Liver (tissue), 9 donors: ENCODE measurements around the gene TNNT1. TPM values are rescaled to one million over a fixed set of nuclear protein-coding genes. Genes with fewer than 3 reads are reported as not detected.

ENCODE experiments used
- DNase-seq: peaks from one replicate; pipeline ENCODE4 v3.0.0-alpha.2; 2017; ENCODE audit warnings: low spot score
- H3K27ac ChIP-seq, 2 donors: one replicate each; pipeline ENCODE4 v1.7.0; 2013; ENCODE audit warnings: inconsistent platforms in 2 of 2, low read length in 2 of 2, control low read depth in 1 of 2, low read depth in 1 of 2, mild to moderate bottlenecking in 1 of 2
- H3K27me3 ChIP-seq, 4 donors: one replicate each; pipeline versions ENCODE4 v1.6.1 to v1.7.0; 2013; ENCODE audit warnings: low read length in 3 of 4, inconsistent platforms in 1 of 4, mild to moderate bottlenecking in 1 of 4, moderate library complexity in 1 of 4; ENCODE audit not compliant: control insufficient read depth in 4 of 4, insufficient read depth in 4 of 4
- H3K36me3 ChIP-seq, 4 donors: one replicate each; pipeline versions ENCODE4 v1.6.1 to v1.7.0; 2013; ENCODE audit warnings: low read length in 3 of 4, mild to moderate bottlenecking in 3 of 4, low read depth in 1 of 4, moderate library complexity in 1 of 4; ENCODE audit not compliant: control insufficient read depth in 4 of 4, insufficient read depth in 3 of 4
- H3K4me1 ChIP-seq, 4 donors: one replicate each; pipeline versions ENCODE4 v1.6.1 to v1.7.0; 2013; ENCODE audit warnings: low read length in 3 of 4, mild to moderate bottlenecking in 3 of 4, moderate library complexity in 1 of 4; ENCODE audit not compliant: control insufficient read depth in 4 of 4, insufficient read depth in 4 of 4
- H3K4me3 ChIP-seq, 3 donors: one replicate each; pipeline versions ENCODE4 v1.6.1 to v1.7.0; 2013; ENCODE audit warnings: low read length in 3 of 3, control low read depth in 1 of 3, low read depth in 1 of 3, mild to moderate bottlenecking in 1 of 3
- H3K9ac ChIP-seq, 2 donors: one replicate each; pipeline ENCODE4 v1.7.0; 2013; ENCODE audit warnings: low read length in 2 of 2, mild to moderate bottlenecking in 2 of 2, moderate library complexity in 2 of 2, control low read depth in 1 of 2, low read depth in 1 of 2
- H3K9me3 ChIP-seq, 4 donors: one replicate each; pipeline versions ENCODE4 v1.6.1 to v1.7.0; 2013; ENCODE audit warnings: low read length in 3 of 4; ENCODE audit not compliant: control insufficient read depth in 4 of 4
- ATF3 ChIP-seq: IDR thresholded peaks from 2 replicates; pipeline ENCODE4 v1.6.1; 2016; ENCODE audit warnings: antibody characterized with exemption
- CTCF ChIP-seq: fragments of 150-350 bp; IDR thresholded peaks from 2 replicates; pipeline ENCODE4 v1.5.1; 2017; ENCODE audit warnings: improper control_type of control experiment, low read depth, low read length; ENCODE audit not compliant: missing input control
- EGR1 ChIP-seq, 2 donors: IDR thresholded peaks; 2 replicates each; pipeline ENCODE4 v1.6.1; 2016 to 2018; ENCODE audit warnings: antibody characterized with exemption in 2 of 2, low read depth in 2 of 2
- FOXA1 ChIP-seq: IDR thresholded peaks from 2 replicates; pipeline ENCODE4 v1.6.1; 2016; ENCODE audit warnings: antibody characterized with exemption
- FOXA2 ChIP-seq: IDR thresholded peaks from 2 replicates; pipeline ENCODE4 v1.6.1; 2016; ENCODE audit warnings: antibody characterized with exemption
- GABPA ChIP-seq, 2 donors: IDR thresholded peaks in 1 of 2; conservative IDR thresholded peaks in 1 of 2; 2 replicates each; pipeline ENCODE4 v1.6.1; 2016; ENCODE audit warnings: antibody characterized with exemption in 2 of 2, mild to moderate bottlenecking in 1 of 2, moderate library complexity in 1 of 2
- HNF4A ChIP-seq, 2 donors: conservative IDR thresholded peaks; 2 replicates each; pipeline ENCODE4 v1.6.1; 2016; ENCODE audit warnings: antibody characterized with exemption in 2 of 2, mild to moderate bottlenecking in 2 of 2
- HNF4G ChIP-seq: IDR thresholded peaks from 2 replicates; pipeline ENCODE4 v1.6.1; 2016; ENCODE audit warnings: antibody characterized with exemption
- JUND ChIP-seq, 2 donors: IDR thresholded peaks; 2 replicates each; pipeline ENCODE4 v1.6.1; 2016; ENCODE audit warnings: antibody characterized with exemption in 2 of 2
- MAX ChIP-seq: IDR thresholded peaks from 2 replicates; pipeline ENCODE4 v1.6.1; 2016; ENCODE audit warnings: antibody characterized with exemption
- RAD21 ChIP-seq, 2 donors: IDR thresholded peaks; 2 replicates each; pipeline ENCODE4 v1.6.1; 2016; ENCODE audit warnings: antibody characterized with exemption in 2 of 2, mild to moderate bottlenecking in 2 of 2
- SP1 ChIP-seq: IDR thresholded peaks from 2 replicates; pipeline ENCODE4 v1.6.1; 2018; ENCODE audit warnings: antibody characterized with exemption, mild to moderate bottlenecking
- TAF1 ChIP-seq: conservative IDR thresholded peaks from 2 replicates; pipeline ENCODE4 v1.6.1; 2016; ENCODE audit warnings: antibody characterized with exemption, mild to moderate bottlenecking
- YY1 ChIP-seq: IDR thresholded peaks from 2 replicates; pipeline ENCODE4 v1.6.1; 2016; ENCODE audit warnings: antibody characterized with exemption, mild to moderate bottlenecking
- ZBTB33 ChIP-seq: IDR thresholded peaks from 2 replicates; pipeline ENCODE4 v1.6.1; 2016; ENCODE audit warnings: antibody characterized with exemption
- WGBS: extraction: QIAGEN DNeasy Blood & Tissue Kit; methylation state at CpG from one replicate; pipeline ENCODE4 v1.1.7; 2013; 5-methylcytosine and 5-hydroxymethylcytosine counted together
- polyA plus RNA-seq, 2 donors: library from polyadenylated mRNA; stranded (reverse) in 1 of 2; unstranded in 1 of 2; fragments of 200-250 nt in 1 of 2; fragments of >200 nt in 1 of 2; fragmentation: Nextera tagmentation in 1 of 2; extraction: Ambion mirVana in 1 of 2; gene quantifications; one replicate each; pipeline versions ENCODE4 v1.2.1 to v1.2.3, GENCODE V29; 2013 to 2015
- total RNA-seq, 2 donors: library from RNA; depleted of rRNA; stranded (reverse); fragments of >200 nt; gene quantifications; one replicate each; pipeline ENCODE4 v1.2.3, GENCODE V29; 2014
- donor health status: healthy.
- donor health status: healthy.
- donor health status: healthy.
- donor health status: healthy.
- donor health status: healthy.

Gene TNNT1
- total and polyA plus RNA-seq, 4 donors: 0.15 to 0.28 TPM; not detected in 2

- 93% methylated on average over 32 of the region's 32 CpGs for WGBS
- peaks cover 0 to 44% (median 9%) of the 10 kb centered on the region in 4 donors for H3K36me3 ChIP-seq
- no peaks in the 10 kb centered on the region for H3K4me1 ChIP-seq
- DNase-seq: no peak
- no peaks in the 10 kb centered on the region for H3K9me3 ChIP-seq
- no peaks in the 10 kb centered on the region for H3K27me3 ChIP-seq
- H3K9ac ChIP-seq: no peak overlapping the region
- H3K27ac ChIP-seq: no peak overlapping the region
- TF ChIP-seq HNF4A (conservative IDR thresholded peaks at IDR 0.05): no peak
- no peak for TF ChIP-seq MAX
- no peak for TF ChIP-seq RAD21 (IDR thresholded peaks at IDR 0.05)
- no peak for TF ChIP-seq YY1
- H3K4me3 ChIP-seq: no peak overlapping the region
These were observed 54.3 kb downstream of the TNNT1 start for GRCh38 chr19:55094456-55095259.

- no peak for DNase-seq
- H3K36me3 ChIP-seq: peaks cover 0 to 32% (median 9%) of the 10 kb centered on the region in 4 donors
These were observed 56.3 kb downstream of the TNNT1 start for GRCh38 chr19:55092423-55093318.

More at GRCh38 chr19:55092423-55093318, 56.3 kb downstream of the TNNT1 start:
- WGBS: 94% methylated on average over 49 of the region's 49 CpGs
- Histone ChIP-seq H3K27ac (no peak overlapping the region), H3K27me3 (no peaks in the 10 kb centered on the region), H3K4me1 (peaks cover 0 to 6% (median 2%) of the 10 kb centered on the region in 4 donors), H3K9ac (no peak overlapping the region), H3K4me3 (no peak overlapping the region), H3K9me3 (no peaks in the 10 kb centered on the region)
- TF ChIP-seq FOXA1 (no peak), JUND (IDR thresholded peaks at IDR 0.05) (no peak), ATF3 (no peak), SP1 (no peak), HNF4A (conservative IDR thresholded peaks at IDR 0.05) (no peak), HNF4G (no peak), CTCF (no peak), MAX (no peak), FOXA2 (no peak), TAF1 (no peak), EGR1 (IDR thresholded peaks at IDR 0.05; ENCODE audit: low read depth in 2 of 2) (no peak), ZBTB33 (no peak), GABPA (IDR thresholded peaks at IDR 0.05 in 1 of 2, conservative IDR thresholded peaks at IDR 0.05 in 1 of 2) (no peak)
